ENCODE measurements around the gene AADACL3. TPM values are rescaled to one million over a fixed set of nuclear protein-coding genes. Genes with fewer than 3 reads are reported as not detected.

The AADACL3 gene
- total RNA-seq, 4 donors from 2014 or later: 11.6 to 70.4 (median 29.8) TPM

DNA sequence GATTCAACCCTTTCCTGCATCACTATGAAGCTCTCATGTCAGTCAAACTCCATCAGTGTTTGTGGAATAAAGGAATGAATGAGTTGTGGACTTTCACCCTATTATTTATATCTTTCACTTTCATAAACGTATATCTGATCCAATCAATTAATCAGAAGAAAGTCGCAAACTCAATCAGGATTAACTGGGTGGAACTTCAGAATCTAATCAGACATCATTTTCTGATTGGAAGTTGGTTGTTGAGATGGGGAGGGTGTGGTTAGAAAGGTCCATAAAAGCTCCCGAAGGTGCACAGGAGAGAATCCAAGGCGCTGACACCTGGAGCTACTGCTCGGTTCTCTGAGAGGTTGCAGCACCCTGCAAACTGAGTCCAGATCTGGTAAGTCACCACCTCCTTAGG is 57.5 kb downstream of the AADACL3 start, which contains the start of gene PRAMEF12:
Gene PRAMEF12 (plus strand): TSS at position 301 of the 400 bp plus-strand sequence. CDS start 1,130 bp downstream, outside the sequence.
- Histone ChIP-seq H3K9me3 (no peaks in the 10 kb centered on the region), H3K4me1 (no peaks in the 10 kb centered on the region), H3K27ac (no peak within 1 kb of the TSS), H3K36me3 (no peaks in the 10 kb centered on the region), H3K4me3 (no peak within 1 kb of the TSS), H3K27me3 (peaks cover 21% of the 10 kb centered on the region)
- 91% methylated on average over 5 of the region's 5 CpGs for WGBS
- TF ChIP-seq CTCF (IDR thresholded peaks at IDR 0.05) (no peak), POLR2A (IDR thresholded peaks at IDR 0.05) (no peak), POLR2AphosphoS5 (IDR thresholded peaks at IDR 0.05) (no peak), EP300 (IDR thresholded peaks at IDR 0.05) (no peak)
- no peak for DNase-seq (ENCODE audit: low spot score in 2 of 2)

DNA sequence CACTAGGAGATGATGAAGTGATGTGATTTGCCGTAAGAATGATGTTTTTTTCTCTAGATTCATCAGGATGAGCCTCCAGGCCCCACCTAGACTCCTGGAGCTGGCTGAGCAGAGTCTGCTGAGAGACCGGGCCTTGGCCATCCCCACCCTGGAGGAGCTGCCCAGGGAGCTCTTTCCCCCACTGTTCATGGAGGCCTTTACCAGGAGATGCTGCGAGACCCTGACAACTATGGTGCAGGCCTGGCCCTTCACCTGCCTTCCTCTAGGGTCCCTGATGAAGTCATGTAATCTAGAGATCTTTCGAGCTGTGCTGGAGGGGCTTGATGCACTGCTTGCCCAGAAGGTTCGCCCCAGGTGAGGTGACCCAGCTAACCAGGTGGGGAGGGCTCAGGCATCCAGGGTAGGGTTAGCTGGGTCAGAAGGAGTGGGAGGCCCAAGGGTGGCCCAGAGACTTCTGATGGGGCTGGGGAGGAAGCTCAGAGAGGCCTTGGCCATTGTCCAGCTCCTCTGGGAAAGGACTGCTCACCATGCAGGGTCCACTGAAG is 59.0 kb downstream of the AADACL3 start:
- no peak for DNase-seq (ENCODE audit: low spot score in 2 of 2)
- H3K4me1 ChIP-seq: no peaks in the 10 kb centered on the region
- peaks cover 12% of the 10 kb centered on the region for H3K27me3 ChIP-seq
- no peaks in the 10 kb centered on the region for H3K36me3 ChIP-seq
- WGBS: 92% methylated on average over 5 of the region's 5 CpGs
- H3K27ac ChIP-seq: no peak overlapping the region
- TF ChIP-seq POLR2AphosphoS5 (IDR thresholded peaks at IDR 0.05) (no peak), CTCF (IDR thresholded peaks at IDR 0.05) (no peak), EP300 (IDR thresholded peaks at IDR 0.05) (no peak), POLR2A (IDR thresholded peaks at IDR 0.05) (no peak)
- H3K4me3 ChIP-seq: no peak overlapping the region
- H3K9me3 ChIP-seq: no peaks in the 10 kb centered on the region

- Histone ChIP-seq H3K27ac (no peak overlapping the region), H3K9me3 (no peaks in the 10 kb centered on the region), H3K36me3 (no peaks in the 10 kb centered on the region), H3K4me1 (no peaks in the 10 kb centered on the region), H3K27me3 (peaks cover 6% of the 10 kb centered on the region), H3K4me3 (no peak overlapping the region)
- 71% methylated on average over 5 of the region's 8 CpGs for WGBS
- DNase-seq (ENCODE audit: low spot score in 2 of 2): no peak
- no peak for TF ChIP-seq POLR2A (IDR thresholded peaks at IDR 0.05)
Measured at GRCh38 chr1:12775443-12775842, 59.5 kb downstream of the AADACL3 start.

DNA sequence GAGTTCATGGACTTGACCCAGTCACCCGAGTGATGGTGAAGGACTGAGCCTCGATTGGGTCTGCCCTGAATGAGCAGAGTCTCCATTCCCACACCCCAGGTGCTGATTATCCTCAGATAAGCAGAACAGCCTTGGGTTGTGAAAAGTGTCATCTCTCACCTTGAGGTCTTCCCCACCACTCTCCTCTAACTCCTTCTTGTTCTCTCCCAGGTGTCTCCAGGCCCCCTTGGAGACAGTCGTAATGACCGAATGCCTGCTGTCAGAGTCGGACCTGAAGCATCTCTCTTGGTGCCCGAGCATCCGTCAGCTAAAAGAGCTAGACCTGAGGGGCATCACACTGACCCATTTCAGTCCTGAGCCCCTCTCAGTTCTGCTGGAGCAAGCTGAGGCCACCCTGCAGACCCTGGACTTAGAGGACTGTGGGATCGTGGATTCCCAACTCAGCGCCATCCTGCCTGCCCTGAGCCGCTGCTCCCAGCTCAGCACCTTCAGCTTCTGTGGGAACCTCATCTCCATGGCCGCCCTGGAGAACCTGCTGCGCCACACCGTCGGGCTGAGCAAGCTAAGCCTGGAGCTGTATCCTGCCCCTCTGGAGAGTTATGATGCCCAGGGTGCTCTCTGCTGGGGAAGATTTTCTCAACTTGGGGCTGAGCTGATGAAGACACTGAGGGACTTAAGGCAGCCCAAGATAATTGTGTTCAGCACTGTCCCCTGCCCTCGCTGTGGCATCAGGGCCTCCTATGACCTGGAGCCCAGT is 61.1 kb downstream of the AADACL3 start:
- no peaks in the 10 kb centered on the region for H3K36me3 ChIP-seq
- TF ChIP-seq EP300 (IDR thresholded peaks at IDR 0.05): no peak
- no peak for DNase-seq (ENCODE audit: low spot score in 2 of 2)
- WGBS: 91% methylated on average over 15 of the region's 15 CpGs
- H3K9me3 ChIP-seq: no peaks in the 10 kb centered on the region
- H3K4me3 ChIP-seq: no peak overlapping the region
- H3K27ac ChIP-seq: no peak overlapping the region
- H3K4me1 ChIP-seq: no peaks in the 10 kb centered on the region
- H3K27me3 ChIP-seq: no peaks in the 10 kb centered on the region

Other genes starting within 250 kb of the AADACL3 start
- gene DHRS3, start 97.9 kb upstream of the AADACL3 start, total RNA-seq: 10 to 100 TPM; 73.3 to 86.9 (median 80.2) TPM
- not detected for gene AADACL4, start 72.0 kb upstream of the AADACL3 start, total RNA-seq
- 1 to 10 TPM in 1 of 4 donors, not detected in 3; 1.2 TPM for gene CFAP107, start 30.1 kb downstream of the AADACL3 start, total RNA-seq
- gene PRAMEF12, start 57.6 kb downstream of the AADACL3 start, total RNA-seq: not detected
- gene PRAMEF1, start 75.3 kb downstream of the AADACL3 start, total RNA-seq: not detected
- gene PRAMEF11, start 115.3 kb downstream of the AADACL3 start, total RNA-seq: not detected
- gene HNRNPCL1, start 132.6 kb downstream of the AADACL3 start, total RNA-seq: not detected
- under 1 TPM in 1 of 4 donors, not detected in 3; 0.39 TPM for gene PRAMEF2, start 141.0 kb downstream of the AADACL3 start, total RNA-seq
- gene PRAMEF4, start 170.1 kb downstream of the AADACL3 start, total RNA-seq: not detected
- gene PRAMEF10, start 182.2 kb downstream of the AADACL3 start, total RNA-seq: not detected
- gene PRAMEF7, start 200.5 kb downstream of the AADACL3 start, total RNA-seq: not detected
- not detected for gene PRAMEF6, start 231.5 kb downstream of the AADACL3 start, total RNA-seq

All from suprapubic skin (tissue), 4 donors.